NCI-H446 (cell line): ENCODE data around the gene SLC43A3.
"Not testable (repeated sequence)": the region's sequence is repeated elsewhere in the genome, so short reads cannot be mapped to it uniquely, and the experiment has no call there.

Source experiments
- DNase-seq, 2 experiments: peaks; one replicate each; lab custom pipeline; 2025; lab: John Stamatoyannopoulos, UW

The SLC43A3 gene

GRCh38 chr11:57379732-57380131 lies 47.2 kb downstream of the SLC43A3 start:
- no peak for DNase-seq

- DNase-seq: no peak
Measured at GRCh38 chr11:57378186-57378585, 48.7 kb downstream of the SLC43A3 start.

GRCh38 chr11:57377107-57377506 lies 49.8 kb downstream of the SLC43A3 start:
- no peak for DNase-seq

GRCh38 chr11:57376095-57377090 lies 50.5 kb downstream of the SLC43A3 start:
- DNase-seq: no peak

GRCh38 chr11:57375490-57375889 lies 51.4 kb downstream of the SLC43A3 start:
- DNase-seq: no peak

- no peak for DNase-seq
Measured at GRCh38 chr11:57374966-57375365, 52.0 kb downstream of the SLC43A3 start.

- no peak for DNase-seq
Measured at GRCh38 chr11:57373146-57373545, 53.8 kb downstream of the SLC43A3 start.

- no peak for DNase-seq
Measured at GRCh38 chr11:57370941-57371340, 56.0 kb downstream of the SLC43A3 start.

GRCh38 chr11:57370251-57370650 lies 56.7 kb downstream of the SLC43A3 start:
- DNase-seq: no peak

- no peak for DNase-seq
Measured at GRCh38 chr11:57368845-57369232, 58.1 kb downstream of the SLC43A3 start.

- no peak for DNase-seq
Measured at GRCh38 chr11:57368106-57368844, 58.6 kb downstream of the SLC43A3 start.

- no peak for DNase-seq
Measured at GRCh38 chr11:57364851-57365660, 61.9 kb downstream of the SLC43A3 start.

GRCh38 chr11:57363131-57364080 lies 63.5 kb downstream of the SLC43A3 start:
- no peak for DNase-seq

- no peak for DNase-seq
Measured at GRCh38 chr11:57361926-57362325, 65.0 kb downstream of the SLC43A3 start.

- DNase-seq: not testable (repeated sequence)
Measured at GRCh38 chr11:57361420-57361819, 65.5 kb downstream of the SLC43A3 start.

GRCh38 chr11:57360991-57361390 lies 65.9 kb downstream of the SLC43A3 start:
- no peak for DNase-seq

- no peak for DNase-seq
Measured at GRCh38 chr11:57359896-57360690, 66.8 kb downstream of the SLC43A3 start.

- DNase-seq: no peak
Measured at GRCh38 chr11:57359396-57359795, 67.5 kb downstream of the SLC43A3 start.

- no peak for DNase-seq
Measured at GRCh38 chr11:57358991-57359390, 67.9 kb downstream of the SLC43A3 start.

GRCh38 chr11:57358543-57358961 lies 68.4 kb downstream of the SLC43A3 start:
- no peak for DNase-seq
